ENCODE data around the gene DMGDH.

DNA sequence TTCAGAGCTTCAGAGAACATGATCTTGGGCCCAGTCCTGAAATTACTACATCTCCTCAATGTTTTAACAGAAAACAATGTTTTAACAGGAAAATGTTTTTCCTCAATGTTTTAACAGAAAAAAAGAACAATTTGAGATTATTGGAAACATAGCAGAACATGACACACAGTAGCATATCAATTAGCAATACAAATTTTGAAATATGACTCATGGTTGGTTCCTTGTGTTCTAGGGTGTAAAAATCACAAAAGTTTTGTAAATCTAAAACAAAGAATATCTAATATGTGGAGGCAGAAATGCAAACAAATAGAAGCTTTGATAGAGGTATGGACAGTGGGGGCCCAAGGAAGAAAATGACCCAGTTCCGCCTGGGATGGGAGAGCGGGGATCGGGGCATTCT lies 61.6 kb downstream of the DMGDH start:
- no peak for TF ChIP-seq BRCA1 (IDR thresholded peaks at IDR 0.05; ENCODE audit: low read depth, low read length)
- no peak for TF ChIP-seq RFX5 (IDR thresholded peaks at IDR 0.05; ENCODE audit: low read depth, low read length)

Measured in GM12878 (cell line).